ENCODE results near the gene COMMD3.

DNA sequence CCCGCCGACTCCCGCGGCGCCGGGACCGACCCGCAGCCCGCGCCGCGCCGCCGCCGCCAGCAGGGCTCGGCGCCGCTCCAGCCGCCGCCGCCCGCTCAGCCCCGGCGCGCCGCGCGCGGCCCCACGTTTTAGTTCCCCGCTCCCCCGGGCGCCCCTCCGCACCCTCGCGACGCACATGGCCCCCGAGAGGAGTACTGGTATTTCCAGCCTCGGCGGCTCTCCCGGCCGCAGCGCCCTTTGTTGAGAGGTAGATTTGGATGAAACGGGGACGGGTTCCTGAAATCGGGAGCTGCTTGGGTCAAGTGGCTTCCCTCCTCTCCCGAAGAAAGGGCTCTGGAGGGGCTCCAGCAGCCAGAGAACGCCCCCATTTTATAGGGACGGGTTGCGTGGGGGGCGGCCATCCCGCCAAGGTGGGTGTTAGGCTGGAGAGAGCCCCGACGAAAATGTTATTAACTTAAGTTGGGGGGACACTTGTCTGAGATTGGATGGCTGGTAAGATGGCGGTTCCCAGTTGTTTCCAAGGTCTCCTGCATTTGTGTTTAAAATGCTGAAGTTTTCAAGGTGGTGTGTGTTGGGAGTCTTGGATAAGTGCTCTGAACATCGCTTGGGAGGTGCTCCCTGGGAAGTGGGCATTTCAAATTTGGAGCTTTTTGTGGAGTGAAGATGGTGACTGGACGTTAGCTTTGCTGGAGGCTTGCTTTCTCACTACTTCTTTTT lies 5.9 kb downstream of the COMMD3 start:
- TF ChIP-seq, protein P1, sequence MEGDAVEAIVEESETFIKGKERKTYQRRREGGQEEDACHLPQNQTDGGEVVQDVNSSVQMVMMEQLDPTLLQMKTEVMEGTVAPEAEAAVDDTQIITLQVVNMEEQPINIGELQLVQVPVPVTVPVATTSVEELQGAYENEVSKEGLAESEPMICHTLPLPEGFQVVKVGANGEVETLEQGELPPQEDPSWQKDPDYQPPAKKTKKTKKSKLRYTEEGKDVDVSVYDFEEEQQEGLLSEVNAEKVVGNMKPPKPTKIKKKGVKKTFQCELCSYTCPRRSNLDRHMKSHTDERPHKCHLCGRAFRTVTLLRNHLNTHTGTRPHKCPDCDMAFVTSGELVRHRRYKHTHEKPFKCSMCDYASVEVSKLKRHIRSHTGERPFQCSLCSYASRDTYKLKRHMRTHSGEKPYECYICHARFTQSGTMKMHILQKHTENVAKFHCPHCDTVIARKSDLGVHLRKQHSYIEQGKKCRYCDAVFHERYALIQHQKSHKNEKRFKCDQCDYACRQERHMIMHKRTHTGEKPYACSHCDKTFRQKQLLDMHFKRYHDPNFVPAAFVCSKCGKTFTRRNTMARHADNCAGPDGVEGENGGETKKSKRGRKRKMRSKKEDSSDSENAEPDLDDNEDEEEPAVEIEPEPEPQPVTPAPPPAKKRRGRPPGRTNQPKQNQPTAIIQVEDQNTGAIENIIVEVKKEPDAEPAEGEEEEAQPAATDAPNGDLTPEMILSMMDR (IDR thresholded peaks at IDR 0.05), result no peak
- TF ChIP-seq POLR2A (IDR thresholded peaks at IDR 0.05), result no peak

All from adrenal gland (tissue), 5 donors.